ENCODE data around the gene COPB2.
A peak's percentile ranks its signal among the peaks of the same experiment; 100 is the strongest.
"Not testable (repeated sequence)": the region's sequence is repeated elsewhere in the genome, so short reads cannot be mapped to it uniquely, and the experiment has no call there.

The COPB2 gene

DNA sequence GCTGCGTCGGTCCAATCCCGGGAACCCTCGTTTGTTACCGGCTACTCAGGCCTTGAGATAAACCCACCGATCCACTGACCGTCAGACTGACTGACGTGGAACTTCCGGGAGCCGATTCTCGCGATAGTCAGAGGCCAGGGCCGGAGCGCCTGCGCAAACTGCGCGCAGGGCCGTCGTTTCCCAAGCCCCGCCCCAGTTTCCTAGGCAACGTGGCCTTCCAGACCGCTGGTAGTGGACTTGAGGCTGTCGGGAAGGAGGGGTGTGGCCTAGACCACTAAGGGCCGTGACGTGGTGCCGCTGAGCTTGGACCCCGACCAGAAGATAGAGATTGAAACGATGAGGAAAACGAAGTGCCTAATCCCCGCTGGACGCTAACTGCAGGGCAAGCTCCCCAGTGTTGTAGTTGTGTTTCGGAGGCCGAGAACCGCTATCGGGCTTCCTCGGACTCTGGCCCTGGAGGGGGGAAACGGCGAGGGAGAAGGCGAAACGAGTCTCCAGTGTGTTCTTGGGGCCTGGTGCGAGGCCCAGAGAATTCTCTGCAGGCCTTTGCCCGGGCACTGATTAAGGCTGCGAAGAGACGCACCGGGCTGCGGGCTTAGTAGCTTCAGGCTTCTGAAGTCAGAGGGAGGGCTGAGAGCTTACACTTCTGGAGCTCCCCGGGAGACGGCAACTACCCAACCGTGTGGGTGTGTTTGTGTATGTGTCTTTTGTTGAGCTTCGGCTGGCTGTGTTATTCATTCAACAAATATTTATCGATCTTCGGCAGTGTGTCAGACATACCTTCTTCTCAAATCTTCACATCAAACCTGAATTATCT, at the start of gene COPB2:
COPB2 (minus strand) TSS at position 96 of the 817 bp plus-strand sequence. CDS start 97 bp downstream, outside the sequence.
- Mint-ChIP-seq H3K27ac (peak within 1 kb of the TSS; percentile 94), H3K36me3 (ENCODE audit: low read depth) (peaks cover 7% of the 10 kb centered on the region), H3K4me1 (ENCODE audit: low read depth) (peaks cover 35% of the 10 kb centered on the region), H3K9me3 (no peaks in the 10 kb centered on the region), H3K4me3 (peak within 1 kb of the TSS; percentile 93), H3K27me3 (ENCODE audit: low read depth) (peaks cover 9% of the 10 kb centered on the region)

DNA sequence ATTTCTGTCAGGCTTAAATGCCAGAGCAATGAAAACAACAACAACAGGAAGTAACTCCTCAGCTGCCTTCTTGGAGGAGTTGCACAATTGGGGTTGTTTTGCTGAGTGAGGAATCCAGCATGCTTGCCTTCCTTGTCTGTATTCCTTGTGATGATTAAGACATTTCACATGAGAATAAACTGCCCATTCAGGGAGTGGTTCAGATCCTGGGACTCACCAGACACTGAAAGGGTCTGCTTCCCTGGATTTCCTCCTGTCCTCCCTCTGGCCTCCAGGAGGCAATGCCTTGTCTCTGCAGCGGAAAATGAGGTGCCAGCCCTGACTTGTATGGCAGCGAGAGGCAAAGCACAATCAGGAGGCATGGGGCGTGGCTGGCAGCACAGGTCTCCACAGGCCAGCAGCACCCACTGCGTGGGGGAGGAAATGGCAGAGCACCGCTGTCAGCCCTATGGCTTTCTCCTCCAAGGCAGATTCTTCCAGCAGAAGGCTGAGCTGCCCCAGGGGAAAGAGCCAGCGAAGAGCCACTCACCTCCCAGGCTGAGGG, 45.4 kb upstream of the COPB2 start:
- no peak overlapping the region for H3K27ac Mint-ChIP-seq
- H3K27me3 Mint-ChIP-seq (ENCODE audit: low read depth) = no peaks in the 10 kb centered on the region
- no peaks in the 10 kb centered on the region for H3K36me3 Mint-ChIP-seq (ENCODE audit: low read depth)
- no peaks in the 10 kb centered on the region for H3K4me1 Mint-ChIP-seq (ENCODE audit: low read depth)
- H3K9me3 Mint-ChIP-seq = no peaks in the 10 kb centered on the region
- H3K4me3 Mint-ChIP-seq = no peak overlapping the region

DNA sequence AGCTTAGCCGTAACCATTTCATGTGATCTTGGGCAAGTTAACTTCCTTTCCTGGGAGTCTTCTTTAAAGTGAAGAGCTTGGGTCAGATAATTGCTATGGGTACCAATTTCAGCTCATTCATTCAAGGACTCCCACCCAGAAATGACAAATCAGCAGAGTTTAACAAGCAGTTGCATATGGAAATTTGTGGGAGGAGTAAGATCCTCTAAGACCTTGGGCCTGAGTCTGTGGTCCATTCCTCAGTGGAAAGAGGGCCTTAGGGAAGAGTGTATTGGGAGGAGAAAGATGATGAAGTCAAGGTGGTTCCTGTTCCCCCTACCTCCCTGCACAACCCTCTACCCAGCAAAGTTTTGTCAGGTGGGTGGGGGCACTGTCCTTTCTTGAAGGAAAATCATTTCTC, 44.8 kb upstream of the COPB2 start:
- no peaks in the 10 kb centered on the region for H3K4me1 Mint-ChIP-seq (ENCODE audit: low read depth)
- H3K36me3 Mint-ChIP-seq (ENCODE audit: low read depth) = no peaks in the 10 kb centered on the region
- no peaks in the 10 kb centered on the region for H3K9me3 Mint-ChIP-seq
- no peak overlapping the region for H3K27ac Mint-ChIP-seq
- H3K27me3 Mint-ChIP-seq (ENCODE audit: low read depth) = no peaks in the 10 kb centered on the region
- no peak overlapping the region for H3K4me3 Mint-ChIP-seq

DNA sequence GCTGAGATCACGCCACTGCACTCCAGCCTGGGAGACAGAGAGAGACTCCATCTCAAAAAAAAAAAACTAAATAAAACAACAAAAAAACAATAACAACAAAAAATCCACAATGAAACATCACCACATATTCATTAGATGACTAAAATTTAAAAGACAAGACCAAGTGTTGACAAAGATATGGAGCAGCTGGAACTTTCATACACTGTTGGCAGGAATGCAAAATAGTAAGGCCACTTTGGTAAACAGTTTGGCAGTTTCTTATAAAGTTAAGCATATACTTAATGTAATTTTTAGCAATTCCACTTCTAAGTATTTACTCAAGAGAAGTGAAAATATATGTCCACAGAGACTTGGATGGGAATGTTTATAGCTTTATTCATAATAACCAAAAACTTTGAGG, 43.6 kb upstream of the COPB2 start:
- no peak overlapping the region for H3K4me3 Mint-ChIP-seq
- no peak overlapping the region for H3K27ac Mint-ChIP-seq
- no peaks in the 10 kb centered on the region for H3K4me1 Mint-ChIP-seq (ENCODE audit: low read depth)
- no peaks in the 10 kb centered on the region for H3K9me3 Mint-ChIP-seq
- H3K27me3 Mint-ChIP-seq (ENCODE audit: low read depth) = no peaks in the 10 kb centered on the region
- H3K36me3 Mint-ChIP-seq (ENCODE audit: low read depth) = no peaks in the 10 kb centered on the region

DNA sequence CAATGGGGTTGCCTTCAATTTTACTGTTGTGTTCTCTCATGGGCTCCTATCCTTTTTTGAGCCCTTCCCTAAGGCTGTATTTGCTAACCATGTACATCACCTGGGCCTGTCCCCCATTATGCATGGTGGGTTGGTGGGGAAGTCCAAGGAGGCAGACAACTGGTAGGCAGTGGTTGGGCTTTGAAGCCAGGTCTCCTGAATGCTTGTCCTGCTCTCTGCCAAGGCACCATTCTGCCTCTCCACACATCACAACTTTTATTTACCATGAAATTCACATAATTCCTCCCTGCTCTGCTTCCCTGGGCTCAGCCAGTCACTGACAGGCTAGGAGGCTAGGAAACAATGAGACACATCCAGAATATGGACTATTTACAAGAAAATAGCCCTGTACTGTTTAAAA, 41.0 kb upstream of the COPB2 start:
- Mint-ChIP-seq H3K4me1 (ENCODE audit: low read depth) (no peaks in the 10 kb centered on the region), H3K27ac (no peak overlapping the region), H3K4me3 (no peak overlapping the region), H3K9me3 (no peaks in the 10 kb centered on the region), H3K27me3 (ENCODE audit: low read depth) (no peaks in the 10 kb centered on the region), H3K36me3 (ENCODE audit: low read depth) (no peaks in the 10 kb centered on the region)

DNA sequence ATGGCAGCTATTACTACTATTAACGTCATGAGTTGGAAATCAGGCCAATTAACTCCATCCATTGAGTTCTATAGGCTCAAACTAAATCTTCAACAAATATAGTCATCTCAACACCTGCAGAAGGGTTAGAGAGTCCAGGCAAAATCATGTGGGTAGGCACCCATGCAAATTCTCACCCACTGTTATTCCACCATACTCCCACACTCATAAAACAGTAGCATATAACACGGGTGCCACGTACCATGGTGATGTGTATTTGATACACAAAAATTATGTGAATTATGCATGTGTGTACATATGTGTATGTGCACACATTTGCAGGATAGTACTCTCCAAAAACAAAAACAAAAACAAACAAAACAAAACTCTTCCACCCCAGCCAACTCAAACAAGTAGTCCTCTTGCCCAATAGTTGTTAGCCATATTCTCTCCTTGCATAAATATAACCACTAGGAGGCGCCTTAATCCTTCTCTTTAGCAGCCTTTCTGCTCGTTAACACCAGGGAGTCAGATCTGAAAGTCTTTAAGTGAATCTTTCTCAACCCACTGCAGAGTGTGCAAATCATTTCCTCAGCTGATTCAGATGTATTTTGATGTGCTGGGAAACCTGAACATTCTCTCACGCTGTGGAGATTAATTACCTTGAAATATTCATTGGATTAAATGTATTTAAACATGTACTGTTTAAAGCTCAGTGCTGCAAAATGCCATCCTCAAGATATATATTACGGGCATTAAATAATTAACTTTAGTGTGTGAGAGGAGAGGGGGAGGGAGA, 38.0 kb upstream of the COPB2 start:
- Mint-ChIP-seq H3K9me3 (no peaks in the 10 kb centered on the region), H3K27ac (no peak overlapping the region), H3K27me3 (ENCODE audit: low read depth) (no peaks in the 10 kb centered on the region), H3K4me3 (no peak overlapping the region), H3K4me1 (ENCODE audit: low read depth) (no peaks in the 10 kb centered on the region), H3K36me3 (ENCODE audit: low read depth) (no peaks in the 10 kb centered on the region)

DNA sequence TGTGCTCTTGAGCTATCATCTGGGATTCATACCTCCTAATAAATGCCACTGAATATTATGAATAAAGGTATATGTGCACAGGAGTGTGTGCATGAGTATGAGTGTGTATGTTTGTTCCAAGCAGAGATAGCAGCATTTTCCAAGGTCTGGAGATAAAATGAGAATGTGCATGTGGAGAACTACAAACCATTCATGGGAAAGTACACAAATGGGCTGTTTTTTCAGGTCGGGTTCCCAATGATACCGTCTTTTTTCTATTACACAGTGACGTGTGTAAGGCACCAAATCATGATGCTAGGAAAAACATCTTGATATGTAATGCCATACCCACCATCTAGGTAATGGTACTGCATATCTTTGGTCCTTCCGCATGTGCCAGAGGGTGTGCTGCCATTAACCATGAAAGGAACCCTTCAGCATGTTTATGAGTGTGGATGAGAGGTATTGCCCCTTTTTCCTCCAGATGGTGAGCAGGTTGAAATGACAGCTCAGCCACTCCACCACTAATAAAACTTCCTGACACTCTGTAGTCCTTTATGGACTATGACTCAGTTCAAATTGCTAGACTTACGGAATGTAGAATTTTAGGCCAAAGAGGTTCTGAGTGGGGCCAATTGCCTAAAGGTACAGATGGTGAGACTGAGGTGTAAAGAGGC, 36.4 kb upstream of the COPB2 start:
- H3K27me3 Mint-ChIP-seq (ENCODE audit: low read depth) = no peaks in the 10 kb centered on the region
- no peak overlapping the region for H3K4me3 Mint-ChIP-seq
- H3K27ac Mint-ChIP-seq = no peak overlapping the region
- H3K36me3 Mint-ChIP-seq (ENCODE audit: low read depth) = no peaks in the 10 kb centered on the region
- no peaks in the 10 kb centered on the region for H3K4me1 Mint-ChIP-seq (ENCODE audit: low read depth)
- H3K9me3 Mint-ChIP-seq = no peaks in the 10 kb centered on the region

DNA sequence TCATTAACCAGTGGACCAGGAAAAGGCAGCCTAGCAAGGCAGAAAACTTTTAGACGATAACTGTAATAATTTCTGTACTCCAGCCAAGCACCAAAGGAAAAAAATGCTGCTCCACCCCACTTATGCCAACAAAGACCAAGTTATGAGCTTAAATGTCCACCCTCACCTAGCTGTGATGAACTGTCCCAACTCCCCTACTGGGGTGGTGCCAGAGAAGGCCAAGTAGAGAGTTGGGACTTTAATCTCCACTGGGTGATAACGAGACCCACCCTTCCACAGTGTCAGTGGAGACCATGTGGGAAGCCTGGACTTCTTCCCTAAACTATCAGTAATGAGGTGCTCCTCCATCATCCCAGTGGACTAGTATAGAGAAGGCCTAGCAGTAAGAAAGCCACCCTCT, 33.8 kb upstream of the COPB2 start:
- Mint-ChIP-seq H3K9me3 (no peaks in the 10 kb centered on the region), H3K4me1 (ENCODE audit: low read depth) (no peaks in the 10 kb centered on the region), H3K27ac (no peak overlapping the region), H3K27me3 (ENCODE audit: low read depth) (no peaks in the 10 kb centered on the region), H3K36me3 (ENCODE audit: low read depth) (no peaks in the 10 kb centered on the region), H3K4me3 (no peak overlapping the region)

DNA sequence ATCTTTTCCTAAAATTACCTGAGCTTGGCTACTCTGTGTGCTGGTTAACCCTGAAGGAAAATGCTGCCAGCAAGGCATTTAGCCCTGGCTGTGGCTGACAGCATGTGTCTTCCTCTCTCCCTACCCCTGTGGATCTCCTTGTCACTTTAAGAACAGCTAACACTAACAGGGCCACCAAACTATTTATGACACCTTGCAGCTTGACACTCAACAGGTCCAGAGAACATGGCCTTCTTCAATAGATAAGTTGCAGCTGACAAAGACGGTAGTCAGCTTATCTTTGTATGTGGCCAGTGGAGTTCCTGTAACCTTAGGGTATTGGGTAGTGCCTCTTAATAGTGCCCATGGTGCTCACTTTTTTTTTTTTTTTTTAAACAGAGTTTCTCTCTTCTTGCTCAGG, 32.0 kb upstream of the COPB2 start:
- no peak overlapping the region for H3K4me3 Mint-ChIP-seq
- no peak overlapping the region for H3K27ac Mint-ChIP-seq
- H3K36me3 Mint-ChIP-seq (ENCODE audit: low read depth) = no peaks in the 10 kb centered on the region
- H3K9me3 Mint-ChIP-seq = peaks cover 12% of the 10 kb centered on the region
- no peaks in the 10 kb centered on the region for H3K4me1 Mint-ChIP-seq (ENCODE audit: low read depth)
- H3K27me3 Mint-ChIP-seq (ENCODE audit: low read depth) = no peaks in the 10 kb centered on the region

DNA sequence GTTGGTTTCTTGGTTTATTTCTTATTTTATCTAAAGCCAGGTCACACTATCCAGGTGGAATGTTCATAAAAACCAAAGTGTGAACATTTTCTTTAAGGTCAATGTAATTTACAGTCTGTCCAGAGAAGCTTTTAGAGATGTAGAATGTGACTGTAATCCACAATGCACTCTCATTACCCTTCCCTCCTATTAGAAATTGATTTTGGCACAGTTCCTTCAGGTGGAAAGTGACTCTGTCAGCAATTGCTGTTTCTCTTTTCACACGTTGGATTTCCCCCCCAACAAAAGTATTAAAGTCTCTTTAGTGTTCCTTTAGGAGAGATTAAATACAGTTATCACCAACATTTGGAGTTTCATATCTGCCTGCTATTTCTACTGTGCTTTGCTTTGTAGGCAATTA, 31.6 kb upstream of the COPB2 start:
- Mint-ChIP-seq H3K9me3 (peaks cover 16% of the 10 kb centered on the region), H3K4me1 (ENCODE audit: low read depth) (no peaks in the 10 kb centered on the region), H3K27me3 (ENCODE audit: low read depth) (no peaks in the 10 kb centered on the region), H3K27ac (no peak overlapping the region), H3K4me3 (no peak overlapping the region), H3K36me3 (ENCODE audit: low read depth) (no peaks in the 10 kb centered on the region)

DNA sequence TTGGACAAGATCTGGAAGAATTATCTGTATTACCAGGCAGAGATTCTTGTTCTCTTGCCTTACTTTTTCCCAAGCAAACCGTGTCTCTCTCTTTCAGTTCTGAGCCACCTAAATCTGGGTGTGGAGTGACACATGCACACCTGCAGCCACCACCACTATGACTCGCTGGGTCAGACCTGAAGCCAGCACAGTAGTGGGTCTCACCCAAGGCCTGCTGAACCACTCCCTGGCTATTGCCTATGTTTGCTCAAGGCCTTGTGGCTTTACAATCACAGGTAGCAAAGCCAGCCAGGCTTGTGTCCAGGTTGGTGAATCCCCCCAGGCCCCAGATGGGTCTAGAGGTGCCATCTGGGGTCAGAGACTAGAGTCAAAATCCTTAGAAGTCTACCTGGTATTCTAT, 28.7 kb upstream of the COPB2 start:
- H3K4me3 Mint-ChIP-seq = no peak overlapping the region
- H3K27ac Mint-ChIP-seq = no peak overlapping the region
- H3K36me3 Mint-ChIP-seq (ENCODE audit: low read depth) = no peaks in the 10 kb centered on the region
- peaks cover 22% of the 10 kb centered on the region for H3K9me3 Mint-ChIP-seq
- H3K4me1 Mint-ChIP-seq (ENCODE audit: low read depth) = no peaks in the 10 kb centered on the region
- no peaks in the 10 kb centered on the region for H3K27me3 Mint-ChIP-seq (ENCODE audit: low read depth)

DNA sequence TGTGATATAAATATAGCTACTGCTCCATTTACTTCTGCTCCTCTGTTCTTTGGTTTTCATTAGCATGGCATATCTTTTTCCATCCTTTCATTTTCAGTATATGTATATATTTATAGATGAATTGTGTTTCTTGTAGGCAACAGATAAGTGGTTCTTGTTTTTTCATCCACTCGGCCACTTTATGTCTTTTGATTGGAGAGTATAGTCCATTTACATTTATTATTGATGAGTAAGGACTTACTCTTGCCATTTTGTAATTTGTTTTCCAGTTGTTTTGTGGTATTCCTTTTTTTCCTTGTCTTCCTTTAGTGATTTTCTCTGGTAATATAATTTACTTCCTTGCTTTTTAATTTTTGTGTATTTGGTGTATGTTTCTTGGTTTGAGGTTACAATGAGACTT, 26.8 kb upstream of the COPB2 start:
- Mint-ChIP-seq H3K36me3 (ENCODE audit: low read depth) (no peaks in the 10 kb centered on the region), H3K27ac (no peak overlapping the region), H3K9me3 (peaks cover 35% of the 10 kb centered on the region), H3K4me1 (ENCODE audit: low read depth) (no peaks in the 10 kb centered on the region), H3K4me3 (no peak overlapping the region), H3K27me3 (ENCODE audit: low read depth) (peaks cover 4% of the 10 kb centered on the region)

DNA sequence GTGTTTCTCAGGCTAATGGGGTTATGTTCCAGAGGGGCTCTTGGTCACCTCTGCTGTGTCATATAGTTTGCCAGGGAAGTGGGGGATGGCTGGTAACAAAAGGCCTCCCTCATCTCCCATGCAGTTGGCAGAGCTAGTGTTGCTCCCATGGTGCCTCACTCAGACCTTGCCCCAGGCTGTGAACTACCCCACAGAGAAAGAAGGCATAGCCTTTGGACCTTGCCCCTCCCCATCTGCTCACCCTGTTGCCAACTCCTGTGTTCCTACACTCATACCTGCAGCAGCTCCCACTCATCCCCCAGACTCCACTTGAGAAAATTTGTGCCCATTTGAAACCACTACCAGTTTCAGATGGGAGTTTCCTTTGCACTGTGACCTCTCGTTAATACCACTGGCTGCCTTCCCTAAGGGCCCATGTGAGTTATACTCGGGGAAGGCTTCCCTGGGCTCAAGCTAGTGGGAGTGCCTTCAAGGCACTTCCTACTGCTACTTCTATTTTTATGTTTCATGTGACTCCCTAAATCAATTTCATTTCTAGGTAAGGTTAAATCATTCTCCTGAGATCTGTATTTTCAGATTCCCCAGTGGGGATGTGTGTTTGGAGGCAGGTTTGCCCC, 25.3 kb upstream of the COPB2 start:
- H3K4me1 Mint-ChIP-seq (ENCODE audit: low read depth) = no peaks in the 10 kb centered on the region
- no peak overlapping the region for H3K4me3 Mint-ChIP-seq
- H3K27ac Mint-ChIP-seq = no peak overlapping the region
- H3K9me3 Mint-ChIP-seq = peaks cover 38% of the 10 kb centered on the region
- no peaks in the 10 kb centered on the region for H3K36me3 Mint-ChIP-seq (ENCODE audit: low read depth)
- H3K27me3 Mint-ChIP-seq (ENCODE audit: low read depth) = peaks cover 4% of the 10 kb centered on the region

DNA sequence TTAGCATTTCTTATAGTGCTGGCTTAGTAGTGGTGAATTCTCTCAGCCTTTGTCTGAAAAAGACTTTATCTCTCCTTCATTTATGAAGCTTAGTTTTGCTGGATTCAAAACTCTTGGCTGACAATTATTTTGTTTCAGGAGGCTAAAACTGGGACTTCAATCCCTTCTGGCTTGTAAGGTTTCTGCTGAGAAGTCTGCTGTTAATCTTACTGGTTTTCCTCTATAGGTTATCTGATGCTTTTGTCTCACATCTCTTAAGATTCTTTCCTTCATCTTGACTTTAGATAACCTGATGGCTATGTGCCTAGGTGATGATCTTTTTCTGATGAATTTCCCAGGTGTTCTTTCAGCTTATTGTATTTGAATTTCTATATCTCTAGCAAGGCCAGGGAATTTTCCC, 23.4 kb upstream of the COPB2 start:
- H3K27me3 Mint-ChIP-seq (ENCODE audit: low read depth); H3K4me1 Mint-ChIP-seq (ENCODE audit: low read depth); H3K4me3 Mint-ChIP-seq; H3K36me3 Mint-ChIP-seq (ENCODE audit: low read depth); H3K27ac Mint-ChIP-seq: not testable (repeated sequence)
- peaks cover 48% of the 10 kb centered on the region for H3K9me3 Mint-ChIP-seq

Data from T-helper 1 cell treated with Interleukin-12 subunit alpha and Interleukin-12 subunit beta and Interleukin-4 antibody, amounts not matched to agents 30 μg/mL and 1 μg/mL, for 36 hours (primary cell).